ENCODE results near the gene IGF2BP3.

IGF2BP3 gene

DNA sequence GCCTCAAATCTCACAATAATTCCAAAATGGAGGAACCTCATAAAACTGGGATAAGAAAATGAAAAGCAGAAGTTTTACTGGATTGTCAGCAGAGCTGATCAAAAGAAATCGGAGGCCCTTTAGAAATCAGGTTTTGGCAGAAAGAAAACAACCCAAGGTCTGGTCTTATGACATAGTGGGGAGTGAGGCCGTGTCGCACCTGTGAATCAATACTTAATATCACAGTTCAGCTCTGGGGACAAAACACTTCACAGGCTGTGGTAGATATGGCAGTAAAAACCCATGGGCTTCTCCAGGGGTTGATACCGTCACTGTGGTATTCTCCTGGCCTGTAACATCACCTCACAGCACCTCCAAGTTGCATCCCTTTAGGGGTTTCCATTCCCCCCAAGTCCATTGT, 177.7 kb downstream of the IGF2BP3 start (continued):
- TF ChIP-seq, protein P1, sequence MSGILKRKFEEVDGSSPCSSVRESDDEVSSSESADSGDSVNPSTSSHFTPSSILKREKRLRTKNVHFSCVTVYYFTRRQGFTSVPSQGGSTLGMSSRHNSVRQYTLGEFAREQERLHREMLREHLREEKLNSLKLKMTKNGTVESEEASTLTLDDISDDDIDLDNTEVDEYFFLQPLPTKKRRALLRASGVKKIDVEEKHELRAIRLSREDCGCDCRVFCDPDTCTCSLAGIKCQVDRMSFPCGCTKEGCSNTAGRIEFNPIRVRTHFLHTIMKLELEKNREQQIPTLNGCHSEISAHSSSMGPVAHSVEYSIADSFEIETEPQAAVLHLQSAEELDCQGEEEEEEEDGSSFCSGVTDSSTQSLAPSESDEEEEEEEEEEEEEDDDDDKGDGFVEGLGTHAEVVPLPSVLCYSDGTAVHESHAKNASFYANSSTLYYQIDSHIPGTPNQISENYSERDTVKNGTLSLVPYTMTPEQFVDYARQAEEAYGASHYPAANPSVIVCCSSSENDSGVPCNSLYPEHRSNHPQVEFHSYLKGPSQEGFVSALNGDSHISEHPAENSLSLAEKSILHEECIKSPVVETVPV (CRISPR knock-in tag; IDR thresholded peaks at IDR 0.05) = no peak
- no peak for TF ChIP-seq ISL1 (CRISPR knock-in tag; IDR thresholded peaks at IDR 0.05)

- TF ChIP-seq, protein P2, sequence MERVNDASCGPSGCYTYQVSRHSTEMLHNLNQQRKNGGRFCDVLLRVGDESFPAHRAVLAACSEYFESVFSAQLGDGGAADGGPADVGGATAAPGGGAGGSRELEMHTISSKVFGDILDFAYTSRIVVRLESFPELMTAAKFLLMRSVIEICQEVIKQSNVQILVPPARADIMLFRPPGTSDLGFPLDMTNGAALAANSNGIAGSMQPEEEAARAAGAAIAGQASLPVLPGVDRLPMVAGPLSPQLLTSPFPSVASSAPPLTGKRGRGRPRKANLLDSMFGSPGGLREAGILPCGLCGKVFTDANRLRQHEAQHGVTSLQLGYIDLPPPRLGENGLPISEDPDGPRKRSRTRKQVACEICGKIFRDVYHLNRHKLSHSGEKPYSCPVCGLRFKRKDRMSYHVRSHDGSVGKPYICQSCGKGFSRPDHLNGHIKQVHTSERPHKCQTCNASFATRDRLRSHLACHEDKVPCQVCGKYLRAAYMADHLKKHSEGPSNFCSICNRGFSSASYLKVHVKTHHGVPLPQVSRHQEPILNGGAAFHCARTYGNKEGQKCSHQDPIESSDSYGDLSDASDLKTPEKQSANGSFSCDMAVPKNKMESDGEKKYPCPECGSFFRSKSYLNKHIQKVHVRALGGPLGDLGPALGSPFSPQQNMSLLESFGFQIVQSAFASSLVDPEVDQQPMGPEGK (CRISPR knock-in tag; IDR thresholded peaks at IDR 0.05; ENCODE audit: borderline replicate concordance) = no peak
- TF ChIP-seq ESRRG (CRISPR knock-in tag; IDR thresholded peaks at IDR 0.05) (no peak), TCF4 (CRISPR knock-in tag; IDR thresholded peaks at IDR 0.05; ENCODE audit: borderline replicate concordance) (no peak), RARB (CRISPR knock-in tag; IDR thresholded peaks at IDR 0.05) (no peak)
- ATAC-seq = no peak
Observed at GRCh38 chr7:23291957-23292560, 178.2 kb downstream of the IGF2BP3 start.

DNA sequence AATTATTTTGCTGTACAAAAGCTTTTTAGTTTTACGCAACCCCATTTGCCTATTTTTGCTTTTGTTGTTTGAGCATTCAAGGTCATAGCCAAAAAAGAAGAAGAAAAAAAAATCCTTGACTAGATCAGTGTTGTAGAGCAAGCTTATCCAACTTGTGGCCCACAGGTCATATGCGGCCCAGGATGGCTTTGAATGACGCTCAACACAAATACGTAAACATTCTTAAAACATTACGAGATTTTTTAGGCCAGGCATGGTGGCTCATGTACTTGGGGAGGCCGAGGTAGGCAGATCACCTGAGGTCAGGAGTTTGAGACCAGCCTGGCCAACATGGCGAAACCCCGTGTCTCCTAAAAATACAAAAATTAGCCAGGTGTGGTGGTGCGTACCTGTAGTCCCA, 179.3 kb downstream of the IGF2BP3 start:
- TF ChIP-seq CSDC2 (CRISPR knock-in tag; IDR thresholded peaks at IDR 0.05) (no peak), TSHZ2 (CRISPR knock-in tag; IDR thresholded peaks at IDR 0.05) (no peak), RARB (CRISPR knock-in tag; IDR thresholded peaks at IDR 0.05) (no peak), GLIS3 (CRISPR knock-in tag; IDR thresholded peaks at IDR 0.05) (no peak), ARNTL (CRISPR knock-in tag; IDR thresholded peaks at IDR 0.05; ENCODE audit: borderline replicate concordance, low read depth) (no peak), CREB5 (CRISPR knock-in tag; IDR thresholded peaks at IDR 0.05; ENCODE audit: low read depth) (no peak), SNAI2 (CRISPR knock-in tag; IDR thresholded peaks at IDR 0.05) (no peak), OSR1 (CRISPR knock-in tag; IDR thresholded peaks at IDR 0.05) (no peak), ZNF565 (CRISPR knock-in tag; conservative IDR thresholded peaks at IDR 0.05; ENCODE audit: low read depth) (no peak), ZNF70 (CRISPR knock-in tag; IDR thresholded peaks at IDR 0.05) (no peak), BACH2 (CRISPR knock-in tag; IDR thresholded peaks at IDR 0.05; ENCODE audit: borderline replicate concordance) (no peak), TCF4 (CRISPR knock-in tag; IDR thresholded peaks at IDR 0.05; ENCODE audit: borderline replicate concordance) (no peak), ZFP3 (CRISPR knock-in tag; IDR thresholded peaks at IDR 0.05) (no peak)
- TF ChIP-seq, protein P2 (CRISPR knock-in tag; IDR thresholded peaks at IDR 0.05; ENCODE audit: borderline replicate concordance) = no peak
- TF ChIP-seq, protein P1 (CRISPR knock-in tag; IDR thresholded peaks at IDR 0.05) = no peak
- ATAC-seq = no peak

All from SK-N-SH treated with all-trans-retinoic acid at 6 μM for 48 hours (cell line).